WTC11 (cell line): ENCODE measurements around the gene NINL. TPM values are rescaled to one million over a fixed set of nuclear protein-coding genes. Genes with fewer than 3 reads are reported as not detected.

ENCODE experiments used
- ATAC-seq: fragments of 200-7000 bp; cut with Tn5 transposase; 2 replicates; pipeline ENCODE4 v1.10.0; 2021; ENCODE audit warnings: mild to moderate bottlenecking, moderate library complexity
- CTCF ChIA-PET: fragments of 300-600 bp; sonication (Branson Sonifier 250); formaldehyde crosslinking; loops from one replicate; lab custom pipeline; 2021; ENCODE audit warnings: antibody characterized with exemption; lab: Charles Lee
- POLR2A ChIA-PET: fragments of 350-600 bp; sonication (Branson Sonifier 250); formaldehyde crosslinking; loops from one replicate; lab custom pipeline; 2021; ENCODE audit warnings: antibody characterized with exemption; lab: Charles Lee
- DNase-seq: peaks from one replicate; pipeline ENCODE4 v3.0.0; 2021; ENCODE audit warnings: low spot score
- H3K27ac Mint-ChIP-seq: 2 replicates; pipeline ENCODE4 v1.8.0; 2021; ENCODE audit warnings: mixed read lengths
- H3K27me3 Mint-ChIP-seq: 2 replicates; pipeline ENCODE4 v1.8.0; 2021; ENCODE audit warnings: low read depth, mild to moderate bottlenecking, moderate library complexity, mixed read lengths
- H3K36me3 Mint-ChIP-seq: 2 replicates; pipeline ENCODE4 v1.8.0; 2021; ENCODE audit warnings: mixed read lengths
- H3K4me1 Mint-ChIP-seq: 2 replicates; pipeline ENCODE4 v1.8.0; 2022; ENCODE audit warnings: mixed read lengths
- H3K4me3 Mint-ChIP-seq: 2 replicates; pipeline ENCODE4 v1.8.0; 2021; ENCODE audit warnings: mild to moderate bottlenecking, moderate library complexity, mixed read lengths
- H3K9me3 Mint-ChIP-seq: 2 replicates; pipeline ENCODE4 v1.8.0; 2021; ENCODE audit warnings: mixed read lengths
- ETV6 ChIP-seq: sonication (generic); formaldehyde crosslinking; IDR thresholded peaks from 2 replicates; pipeline ENCODE4 v1.8.1; 2022; ENCODE audit warnings: mild to moderate bottlenecking, missing genetic modification reagents
- FOXJ3 ChIP-seq: sonication (generic); formaldehyde crosslinking; IDR thresholded peaks from 2 replicates; pipeline ENCODE4 v1.9.0; 2021; ENCODE audit warnings: missing genetic modification reagents, mild to moderate bottlenecking, borderline replicate concordance
- GTF2I ChIP-seq: fragments of 250-450 bp; sonication (Bioruptor Pico); conservative IDR thresholded peaks from 2 replicates; pipeline ENCODE4 v1.4.0; 2021; ENCODE audit warnings: mild to moderate bottlenecking
- MXD4 ChIP-seq: fragments of 250-450 bp; sonication (Bioruptor Pico); IDR thresholded peaks from 2 replicates; pipeline ENCODE4 v1.8.0; 2021; ENCODE audit warnings: mild to moderate bottlenecking, moderate library complexity, borderline replicate concordance
- MYBL2 ChIP-seq: sonication (generic); formaldehyde crosslinking; IDR thresholded peaks from 2 replicates; pipeline ENCODE4 v1.8.1; 2023; ENCODE audit warnings: mild to moderate bottlenecking, moderate library complexity, missing genetic modification reagents
- NFATC4 ChIP-seq: fragments of 250-450 bp; sonication (Bioruptor Pico); IDR thresholded peaks from 2 replicates; pipeline ENCODE4 v1.9.0; 2021; ENCODE audit warnings: mild to moderate bottlenecking
- NFYB ChIP-seq: sonication (generic); formaldehyde crosslinking; conservative IDR thresholded peaks from 2 replicates; pipeline ENCODE4 v1.8.0; 2022; ENCODE audit warnings: low read depth, missing genetic modification reagents
- OVOL2 ChIP-seq: fragments of 250-450 bp; sonication (Bioruptor Pico); IDR thresholded peaks from 2 replicates; pipeline ENCODE4 v1.9.0; 2021; ENCODE audit warnings: mild to moderate bottlenecking, borderline replicate concordance
- SMAD4 ChIP-seq: sonication (generic); formaldehyde crosslinking; IDR thresholded peaks from 2 replicates; pipeline ENCODE4 v1.8.0; 2022; ENCODE audit warnings: mild to moderate bottlenecking, missing genetic modification reagents
- TEAD1 ChIP-seq: sonication (generic); formaldehyde crosslinking; IDR thresholded peaks from 2 replicates; pipeline ENCODE4 v1.8.0; 2022; ENCODE audit warnings: mild to moderate bottlenecking, missing genetic modification reagents
- TP53 ChIP-seq: sonication (generic); formaldehyde crosslinking; IDR thresholded peaks from 2 replicates; pipeline ENCODE4 v1.8.1; 2023; ENCODE audit warnings: mild to moderate bottlenecking, missing genetic modification reagents
- ZNF219 ChIP-seq: sonication (generic); formaldehyde crosslinking; IDR thresholded peaks from 2 replicates; pipeline ENCODE4 v1.8.0; 2023; ENCODE audit warnings: missing genetic modification reagents, mild to moderate bottlenecking, borderline replicate concordance
- ZNF317 ChIP-seq: sonication (generic); formaldehyde crosslinking; IDR thresholded peaks from 2 replicates; pipeline ENCODE4 v1.8.1; 2023; ENCODE audit warnings: low read depth, mild to moderate bottlenecking, moderate library complexity, missing genetic modification reagents, borderline replicate concordance
- total RNA-seq: library from RNA; stranded (reverse); gene quantifications from 3 replicates; pipeline ENCODE4 v1.2.3, GENCODE V29; 2021
- TF ChIP-seq, protein P1 (sequence below): sonication (generic); formaldehyde crosslinking; IDR thresholded peaks from 2 replicates; pipeline ENCODE4 v1.8.0; 2022; ENCODE audit warnings: missing genetic modification reagents
- TF ChIP-seq, protein P2 (sequence below): fragments of 250-450 bp; sonication (Bioruptor Pico); IDR thresholded peaks from 2 replicates; pipeline ENCODE4 v1.9.0; 2021; ENCODE audit warnings: mild to moderate bottlenecking
- TF ChIP-seq, protein P3 (sequence below): sonication (generic); formaldehyde crosslinking; IDR thresholded peaks from 2 replicates; pipeline ENCODE4 v1.8.1; 2023; ENCODE audit warnings: mild to moderate bottlenecking, missing genetic modification reagents, moderate library complexity
- TF ChIP-seq, protein P4 (sequence below): fragments of 250-450 bp; sonication (Bioruptor Pico); IDR thresholded peaks from 2 replicates; pipeline ENCODE4 v1.8.0; 2021; ENCODE audit warnings: mild to moderate bottlenecking
- TF ChIP-seq, protein P5 (sequence below): sonication (generic); formaldehyde crosslinking; IDR thresholded peaks from 2 replicates; pipeline ENCODE4 v1.8.0; 2022; ENCODE audit warnings: mild to moderate bottlenecking, missing genetic modification reagents
- TF ChIP-seq, protein P6 (sequence below): sonication (generic); formaldehyde crosslinking; conservative IDR thresholded peaks from 2 replicates; pipeline ENCODE4 v1.8.1; 2023; ENCODE audit warnings: mild to moderate bottlenecking, low read depth, missing genetic modification reagents, moderate library complexity

The NINL gene
- total RNA-seq, 1 experiment from 2014 or later, result 36.0 TPM

DNA sequence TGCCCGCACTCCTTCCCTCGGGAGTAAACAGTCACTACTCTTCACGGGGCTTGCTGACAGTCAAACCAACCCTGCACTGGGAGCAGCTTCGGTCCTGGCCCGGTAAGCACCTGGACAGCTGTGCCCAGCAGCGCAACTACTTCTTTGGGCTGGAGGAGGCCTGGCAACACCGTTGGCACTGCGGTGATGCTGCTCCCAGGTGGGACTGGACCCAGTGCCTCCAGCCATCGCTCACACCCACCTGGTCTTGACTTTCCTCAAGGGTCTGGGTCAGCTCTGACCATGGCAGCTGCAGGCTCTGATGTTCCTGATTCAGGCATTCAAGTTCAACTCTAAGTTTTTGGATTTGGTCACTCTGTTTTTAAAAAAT lies 124.1 kb downstream of the NINL start (continued):
- TF ChIP-seq, protein P1, sequence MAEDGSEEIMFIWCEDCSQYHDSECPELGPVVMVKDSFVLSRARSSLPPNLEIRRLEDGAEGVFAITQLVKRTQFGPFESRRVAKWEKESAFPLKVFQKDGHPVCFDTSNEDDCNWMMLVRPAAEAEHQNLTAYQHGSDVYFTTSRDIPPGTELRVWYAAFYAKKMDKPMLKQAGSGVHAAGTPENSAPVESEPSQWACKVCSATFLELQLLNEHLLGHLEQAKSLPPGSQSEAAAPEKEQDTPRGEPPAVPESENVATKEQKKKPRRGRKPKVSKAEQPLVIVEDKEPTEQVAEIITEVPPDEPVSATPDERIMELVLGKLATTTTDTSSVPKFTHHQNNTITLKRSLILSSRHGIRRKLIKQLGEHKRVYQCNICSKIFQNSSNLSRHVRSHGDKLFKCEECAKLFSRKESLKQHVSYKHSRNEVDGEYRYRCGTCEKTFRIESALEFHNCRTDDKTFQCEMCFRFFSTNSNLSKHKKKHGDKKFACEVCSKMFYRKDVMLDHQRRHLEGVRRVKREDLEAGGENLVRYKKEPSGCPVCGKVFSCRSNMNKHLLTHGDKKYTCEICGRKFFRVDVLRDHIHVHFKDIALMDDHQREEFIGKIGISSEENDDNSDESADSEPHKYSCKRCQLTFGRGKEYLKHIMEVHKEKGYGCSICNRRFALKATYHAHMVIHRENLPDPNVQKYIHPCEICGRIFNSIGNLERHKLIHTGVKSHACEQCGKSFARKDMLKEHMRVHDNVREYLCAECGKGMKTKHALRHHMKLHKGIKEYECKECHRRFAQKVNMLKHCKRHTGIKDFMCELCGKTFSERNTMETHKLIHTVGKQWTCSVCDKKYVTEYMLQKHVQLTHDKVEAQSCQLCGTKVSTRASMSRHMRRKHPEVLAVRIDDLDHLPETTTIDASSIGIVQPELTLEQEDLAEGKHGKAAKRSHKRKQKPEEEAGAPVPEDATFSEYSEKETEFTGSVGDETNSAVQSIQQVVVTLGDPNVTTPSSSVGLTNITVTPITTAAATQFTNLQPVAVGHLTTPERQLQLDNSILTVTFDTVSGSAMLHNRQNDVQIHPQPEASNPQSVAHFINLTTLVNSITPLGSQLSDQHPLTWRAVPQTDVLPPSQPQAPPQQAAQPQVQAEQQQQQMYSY (CRISPR knock-in tag), result no peak
- TF ChIP-seq, protein P2, sequence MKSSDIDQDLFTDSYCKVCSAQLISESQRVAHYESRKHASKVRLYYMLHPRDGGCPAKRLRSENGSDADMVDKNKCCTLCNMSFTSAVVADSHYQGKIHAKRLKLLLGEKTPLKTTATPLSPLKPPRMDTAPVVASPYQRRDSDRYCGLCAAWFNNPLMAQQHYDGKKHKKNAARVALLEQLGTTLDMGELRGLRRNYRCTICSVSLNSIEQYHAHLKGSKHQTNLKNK, result no peak
- TF ChIP-seq MXD4 (CRISPR knock-in tag), result no peak
- no peak for TF ChIP-seq OVOL2
- TF ChIP-seq ZNF219 (CRISPR knock-in tag), result no peak
- no peak for TF ChIP-seq TP53 (CRISPR knock-in tag)
- TF ChIP-seq MYBL2 (CRISPR knock-in tag), result no peak
- no peak for TF ChIP-seq NFATC4 (CRISPR knock-in tag)
- TF ChIP-seq ZNF317 (CRISPR knock-in tag), result no peak
- no peak for TF ChIP-seq FOXJ3 (CRISPR knock-in tag)
- no peak for TF ChIP-seq ETV6 (CRISPR knock-in tag)
- TF ChIP-seq, protein P3, sequence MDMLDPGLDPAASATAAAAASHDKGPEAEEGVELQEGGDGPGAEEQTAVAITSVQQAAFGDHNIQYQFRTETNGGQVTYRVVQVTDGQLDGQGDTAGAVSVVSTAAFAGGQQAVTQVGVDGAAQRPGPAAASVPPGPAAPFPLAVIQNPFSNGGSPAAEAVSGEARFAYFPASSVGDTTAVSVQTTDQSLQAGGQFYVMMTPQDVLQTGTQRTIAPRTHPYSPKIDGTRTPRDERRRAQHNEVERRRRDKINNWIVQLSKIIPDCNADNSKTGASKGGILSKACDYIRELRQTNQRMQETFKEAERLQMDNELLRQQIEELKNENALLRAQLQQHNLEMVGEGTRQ (CRISPR knock-in tag), result no peak
- TF ChIP-seq TEAD1 (CRISPR knock-in tag), result no peak
- TF ChIP-seq, protein P4, sequence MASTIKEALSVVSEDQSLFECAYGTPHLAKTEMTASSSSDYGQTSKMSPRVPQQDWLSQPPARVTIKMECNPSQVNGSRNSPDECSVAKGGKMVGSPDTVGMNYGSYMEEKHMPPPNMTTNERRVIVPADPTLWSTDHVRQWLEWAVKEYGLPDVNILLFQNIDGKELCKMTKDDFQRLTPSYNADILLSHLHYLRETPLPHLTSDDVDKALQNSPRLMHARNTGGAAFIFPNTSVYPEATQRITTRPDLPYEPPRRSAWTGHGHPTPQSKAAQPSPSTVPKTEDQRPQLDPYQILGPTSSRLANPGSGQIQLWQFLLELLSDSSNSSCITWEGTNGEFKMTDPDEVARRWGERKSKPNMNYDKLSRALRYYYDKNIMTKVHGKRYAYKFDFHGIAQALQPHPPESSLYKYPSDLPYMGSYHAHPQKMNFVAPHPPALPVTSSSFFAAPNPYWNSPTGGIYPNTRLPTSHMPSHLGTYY (CRISPR knock-in tag), result no peak
- TF ChIP-seq GTF2I, result no peak

DNA sequence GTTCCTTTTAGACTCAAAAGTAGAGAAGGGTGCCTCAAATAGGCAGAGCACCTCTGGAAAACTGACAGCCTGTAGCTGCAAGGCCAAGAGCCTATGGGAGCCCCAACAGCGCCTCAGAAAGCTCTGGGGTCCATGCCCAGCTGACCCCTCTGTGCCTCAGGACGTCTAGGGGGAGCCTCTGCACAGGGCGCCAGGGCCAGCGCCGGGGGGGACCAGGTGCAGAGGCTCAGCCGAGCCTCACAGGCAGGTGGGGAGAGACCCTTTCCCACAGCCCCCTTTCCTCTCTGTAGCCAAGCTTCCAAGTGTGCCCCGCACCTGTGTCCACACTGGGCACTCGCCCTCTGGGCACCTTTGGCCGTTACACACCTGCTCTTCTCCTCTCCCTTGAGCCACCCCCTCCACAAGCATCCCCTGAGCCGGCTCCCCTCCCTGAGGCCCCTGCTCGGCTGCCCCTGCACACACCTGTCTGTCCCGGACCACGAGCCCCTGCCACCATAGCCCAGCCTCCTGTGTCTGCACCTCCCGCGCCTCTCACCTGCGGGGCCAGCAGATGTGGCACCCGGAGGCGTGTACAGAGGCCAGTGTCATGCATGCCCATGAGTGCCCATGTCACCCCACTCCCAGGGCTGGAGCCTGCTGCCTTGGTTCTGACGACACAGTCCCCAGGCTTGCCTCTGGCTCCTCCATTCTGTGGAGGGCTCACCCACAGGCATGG lies 124.6 kb downstream of the NINL start:
- no peak overlapping the region for H3K4me3 Mint-ChIP-seq
- ChIA-PET POLR2A (no interaction called here), CTCF (no interaction called here)
- TF ChIP-seq, protein P5, sequence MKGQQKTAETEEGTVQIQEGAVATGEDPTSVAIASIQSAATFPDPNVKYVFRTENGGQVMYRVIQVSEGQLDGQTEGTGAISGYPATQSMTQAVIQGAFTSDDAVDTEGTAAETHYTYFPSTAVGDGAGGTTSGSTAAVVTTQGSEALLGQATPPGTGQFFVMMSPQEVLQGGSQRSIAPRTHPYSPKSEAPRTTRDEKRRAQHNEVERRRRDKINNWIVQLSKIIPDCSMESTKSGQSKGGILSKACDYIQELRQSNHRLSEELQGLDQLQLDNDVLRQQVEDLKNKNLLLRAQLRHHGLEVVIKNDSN (CRISPR knock-in tag), result no peak
- TF ChIP-seq, protein P6, sequence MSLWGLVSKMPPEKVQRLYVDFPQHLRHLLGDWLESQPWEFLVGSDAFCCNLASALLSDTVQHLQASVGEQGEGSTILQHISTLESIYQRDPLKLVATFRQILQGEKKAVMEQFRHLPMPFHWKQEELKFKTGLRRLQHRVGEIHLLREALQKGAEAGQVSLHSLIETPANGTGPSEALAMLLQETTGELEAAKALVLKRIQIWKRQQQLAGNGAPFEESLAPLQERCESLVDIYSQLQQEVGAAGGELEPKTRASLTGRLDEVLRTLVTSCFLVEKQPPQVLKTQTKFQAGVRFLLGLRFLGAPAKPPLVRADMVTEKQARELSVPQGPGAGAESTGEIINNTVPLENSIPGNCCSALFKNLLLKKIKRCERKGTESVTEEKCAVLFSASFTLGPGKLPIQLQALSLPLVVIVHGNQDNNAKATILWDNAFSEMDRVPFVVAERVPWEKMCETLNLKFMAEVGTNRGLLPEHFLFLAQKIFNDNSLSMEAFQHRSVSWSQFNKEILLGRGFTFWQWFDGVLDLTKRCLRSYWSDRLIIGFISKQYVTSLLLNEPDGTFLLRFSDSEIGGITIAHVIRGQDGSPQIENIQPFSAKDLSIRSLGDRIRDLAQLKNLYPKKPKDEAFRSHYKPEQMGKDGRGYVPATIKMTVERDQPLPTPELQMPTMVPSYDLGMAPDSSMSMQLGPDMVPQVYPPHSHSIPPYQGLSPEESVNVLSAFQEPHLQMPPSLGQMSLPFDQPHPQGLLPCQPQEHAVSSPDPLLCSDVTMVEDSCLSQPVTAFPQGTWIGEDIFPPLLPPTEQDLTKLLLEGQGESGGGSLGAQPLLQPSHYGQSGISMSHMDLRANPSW (CRISPR knock-in tag), result no peak
- TF ChIP-seq SMAD4 (CRISPR knock-in tag) (no peak), NFYB (CRISPR knock-in tag) (no peak)
- TF ChIP-seq, protein P4 (CRISPR knock-in tag), result no peak
- no peak overlapping the region for H3K27ac Mint-ChIP-seq
- H3K4me1 Mint-ChIP-seq, result no peaks in the 10 kb centered on the region
- no peaks in the 10 kb centered on the region; the same call in 1 of the 2 replicates for H3K27me3 Mint-ChIP-seq
- H3K9me3 Mint-ChIP-seq, result no peaks in the 10 kb centered on the region
- ATAC-seq (no peak), DNase-seq (no peak)
- H3K36me3 Mint-ChIP-seq, result peaks cover 31% of the 10 kb centered on the region
